Astrocyte of the cerebellum (primary cell): ENCODE data around the gene EYS.

Source experiments
- DNase-seq: peaks from one replicate; pipeline ENCODE4 v3.0.0-alpha.2; 2011; ENCODE audit warnings: low read depth
- H3K4me3 ChIP-seq: 2 replicates; pipeline ENCODE4 v1.5.1; 2011; ENCODE audit warnings: mild to moderate bottlenecking, low read depth, low read length, moderate library complexity
- in situ Hi-C: cut with HindIII; loops from 2 replicates; pipeline ENCODE4 v1.10.0; 2017; ENCODE audit warnings: low sequenced_read_pairs
- TF ChIP-seq, protein P1 (sequence below): IDR thresholded peaks from 2 replicates; pipeline ENCODE4 v1.5.1; 2012; ENCODE audit warnings: low read length, low read depth, moderate library complexity, mild to moderate bottlenecking; ENCODE audit errors: missing control alignments

Gene EYS

DNA sequence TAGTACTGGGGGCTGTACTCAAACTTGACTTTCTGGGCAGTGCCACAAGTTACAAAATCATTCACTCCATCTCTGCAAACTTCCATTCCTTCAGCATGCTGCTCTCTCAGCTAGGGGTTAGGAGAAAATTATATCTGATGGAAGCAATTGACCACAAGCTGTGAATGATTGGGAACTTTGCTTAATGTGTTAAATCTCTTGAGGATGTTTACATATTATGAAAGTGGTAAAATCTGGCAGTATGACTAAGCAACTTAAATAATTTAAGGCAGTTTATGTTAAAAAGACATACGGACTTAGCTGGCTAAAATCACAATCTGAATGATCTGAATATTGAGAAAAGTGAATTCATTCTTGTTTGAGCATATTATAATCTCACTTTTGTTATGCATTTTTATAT, 1656.4 kb downstream of the EYS start:
- no peak for DNase-seq
- in situ Hi-C loops, result no loop called here
- TF ChIP-seq, protein P1, sequence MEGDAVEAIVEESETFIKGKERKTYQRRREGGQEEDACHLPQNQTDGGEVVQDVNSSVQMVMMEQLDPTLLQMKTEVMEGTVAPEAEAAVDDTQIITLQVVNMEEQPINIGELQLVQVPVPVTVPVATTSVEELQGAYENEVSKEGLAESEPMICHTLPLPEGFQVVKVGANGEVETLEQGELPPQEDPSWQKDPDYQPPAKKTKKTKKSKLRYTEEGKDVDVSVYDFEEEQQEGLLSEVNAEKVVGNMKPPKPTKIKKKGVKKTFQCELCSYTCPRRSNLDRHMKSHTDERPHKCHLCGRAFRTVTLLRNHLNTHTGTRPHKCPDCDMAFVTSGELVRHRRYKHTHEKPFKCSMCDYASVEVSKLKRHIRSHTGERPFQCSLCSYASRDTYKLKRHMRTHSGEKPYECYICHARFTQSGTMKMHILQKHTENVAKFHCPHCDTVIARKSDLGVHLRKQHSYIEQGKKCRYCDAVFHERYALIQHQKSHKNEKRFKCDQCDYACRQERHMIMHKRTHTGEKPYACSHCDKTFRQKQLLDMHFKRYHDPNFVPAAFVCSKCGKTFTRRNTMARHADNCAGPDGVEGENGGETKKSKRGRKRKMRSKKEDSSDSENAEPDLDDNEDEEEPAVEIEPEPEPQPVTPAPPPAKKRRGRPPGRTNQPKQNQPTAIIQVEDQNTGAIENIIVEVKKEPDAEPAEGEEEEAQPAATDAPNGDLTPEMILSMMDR, result no peak
- H3K4me3 ChIP-seq, result no peak overlapping the region

DNA sequence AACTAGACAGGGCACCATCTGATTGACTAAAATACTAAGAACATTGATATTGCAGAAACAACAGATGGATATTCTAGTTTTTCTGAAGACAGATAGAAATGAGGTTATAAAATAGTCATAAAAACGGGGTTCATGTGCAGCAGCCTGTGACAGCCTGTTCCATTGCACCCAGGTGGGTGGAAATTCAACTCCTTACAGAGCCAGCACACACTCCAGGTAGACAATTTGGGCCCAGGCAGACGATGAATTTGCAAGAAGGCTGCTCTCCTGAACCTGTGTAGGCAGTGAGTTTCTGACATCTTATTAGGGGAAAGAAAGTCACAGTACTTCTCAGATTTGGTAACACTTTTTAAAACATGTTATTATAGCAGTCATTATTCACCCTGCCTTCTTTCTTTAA, 1657.3 kb downstream of the EYS start:
- no peak for DNase-seq
- H3K4me3 ChIP-seq, result no peak overlapping the region
- in situ Hi-C loops, result no loop called here
- TF ChIP-seq, protein P1, result no peak

DNA sequence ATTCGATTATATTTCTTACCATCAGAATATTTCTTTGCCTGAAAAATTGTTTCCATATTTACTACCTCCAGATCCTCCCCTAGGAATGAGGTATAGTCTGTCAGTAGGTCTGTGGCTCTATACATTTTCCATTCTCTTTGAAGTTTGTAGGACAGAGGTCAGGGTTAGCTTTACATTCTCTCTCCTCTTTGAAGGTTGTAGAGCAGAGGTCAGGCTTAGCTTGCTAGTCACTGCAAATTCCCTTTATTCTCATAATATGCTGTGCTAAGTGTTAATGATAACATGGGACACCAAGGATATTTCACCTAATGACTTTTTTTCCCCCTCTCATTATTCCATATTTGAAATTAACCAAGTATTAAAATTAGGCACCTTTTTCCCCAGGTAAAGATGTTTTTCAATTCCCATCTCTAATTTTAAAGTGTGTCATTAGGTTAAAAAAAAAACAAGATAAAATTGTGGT, 1660.2 kb downstream of the EYS start:
- TF ChIP-seq, protein P1, result no peak
- in situ Hi-C loops, result no loop called here

DNA sequence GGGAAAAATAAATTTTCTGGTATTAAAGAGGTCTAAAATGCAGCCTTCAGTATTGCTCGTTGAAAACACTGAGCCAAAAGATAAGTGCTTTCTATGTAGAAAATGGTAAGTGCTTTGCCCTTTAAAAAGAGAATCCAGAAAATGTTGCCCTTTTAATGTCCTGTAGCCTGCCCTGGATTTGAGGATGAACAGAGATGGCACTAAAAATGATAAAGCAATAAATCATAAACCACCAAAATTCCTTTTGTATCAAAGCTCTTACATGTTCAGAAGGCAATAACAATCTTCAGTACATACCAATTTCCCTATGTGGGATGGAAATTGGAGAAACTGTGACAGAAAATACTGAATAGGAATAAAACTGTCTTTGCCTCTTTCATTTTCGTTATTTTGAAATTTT, 1665.7 kb downstream of the EYS start:
- TF ChIP-seq, protein P1, result no peak
- H3K4me3 ChIP-seq, result no peak overlapping the region
- DNase-seq, result no peak
- in situ Hi-C loops, result no loop called here

More for the DNA sequence above, 1660.2 kb downstream of the EYS start:
- no peak overlapping the region for H3K4me3 ChIP-seq
- no peak for DNase-seq

DNA sequence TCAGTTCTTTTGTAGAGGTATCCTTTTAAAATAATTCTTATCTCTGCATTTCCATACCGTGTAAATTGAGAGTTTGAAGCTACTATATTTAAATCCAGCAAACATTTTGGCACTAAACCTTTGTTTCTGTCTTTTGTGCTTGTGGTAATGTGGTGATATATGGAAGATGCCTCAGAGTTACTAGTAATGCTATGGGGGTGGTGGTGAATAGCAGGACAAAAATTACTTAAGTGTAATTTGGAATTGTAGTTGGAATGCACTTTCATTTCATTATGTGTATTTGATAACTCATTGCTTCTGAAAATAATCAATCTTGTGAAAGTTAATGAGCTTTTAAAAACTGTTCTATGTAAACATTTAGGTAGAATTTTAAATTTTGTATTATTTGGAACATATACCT, 1666.9 kb downstream of the EYS start:
- H3K4me3 ChIP-seq, result no peak overlapping the region
- in situ Hi-C loops, result no loop called here
- no peak for DNase-seq
- TF ChIP-seq, protein P1, result no peak

DNA sequence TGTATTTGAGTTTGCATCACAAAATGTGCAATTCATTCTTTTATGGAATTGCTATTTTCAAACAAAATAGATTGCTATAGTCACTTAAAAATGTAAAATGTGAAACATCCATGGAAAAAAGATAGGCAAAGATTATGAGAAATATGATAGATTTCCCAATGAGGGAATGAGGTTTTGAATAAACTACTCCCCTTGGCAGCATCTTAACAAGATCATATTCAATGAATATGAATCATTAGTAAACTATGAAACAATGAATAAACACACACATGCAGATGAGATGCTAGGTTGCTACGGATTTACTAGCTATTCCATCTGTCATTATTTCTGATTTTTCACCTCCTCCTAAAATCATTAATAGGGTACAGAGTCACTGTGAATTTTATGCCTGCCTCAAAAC, 1669.6 kb downstream of the EYS start:
- TF ChIP-seq, protein P1, result no peak
- DNase-seq, result no peak
- H3K4me3 ChIP-seq, result no peak overlapping the region
- in situ Hi-C loops, result no loop called here
